Myocyte (in vitro differentiated cells): ENCODE results near the gene STARD13. TPM values are rescaled to one million over a fixed set of nuclear protein-coding genes. Genes with fewer than 3 reads are reported as not detected.

Source experiments
- DNase-seq: peaks from one replicate; pipeline ENCODE4 v3.0.0-alpha.2; 2012; ENCODE audit warnings: low read depth
- total RNA-seq: library from RNA; depleted of rRNA; stranded (reverse); fragments of >200 nt; gene quantifications from 2 replicates; pipeline ENCODE4 v1.2.3, GENCODE V29; 2014

Gene STARD13
- total RNA-seq, 1 donor from 2014 or later: 28.6 TPM

DNA sequence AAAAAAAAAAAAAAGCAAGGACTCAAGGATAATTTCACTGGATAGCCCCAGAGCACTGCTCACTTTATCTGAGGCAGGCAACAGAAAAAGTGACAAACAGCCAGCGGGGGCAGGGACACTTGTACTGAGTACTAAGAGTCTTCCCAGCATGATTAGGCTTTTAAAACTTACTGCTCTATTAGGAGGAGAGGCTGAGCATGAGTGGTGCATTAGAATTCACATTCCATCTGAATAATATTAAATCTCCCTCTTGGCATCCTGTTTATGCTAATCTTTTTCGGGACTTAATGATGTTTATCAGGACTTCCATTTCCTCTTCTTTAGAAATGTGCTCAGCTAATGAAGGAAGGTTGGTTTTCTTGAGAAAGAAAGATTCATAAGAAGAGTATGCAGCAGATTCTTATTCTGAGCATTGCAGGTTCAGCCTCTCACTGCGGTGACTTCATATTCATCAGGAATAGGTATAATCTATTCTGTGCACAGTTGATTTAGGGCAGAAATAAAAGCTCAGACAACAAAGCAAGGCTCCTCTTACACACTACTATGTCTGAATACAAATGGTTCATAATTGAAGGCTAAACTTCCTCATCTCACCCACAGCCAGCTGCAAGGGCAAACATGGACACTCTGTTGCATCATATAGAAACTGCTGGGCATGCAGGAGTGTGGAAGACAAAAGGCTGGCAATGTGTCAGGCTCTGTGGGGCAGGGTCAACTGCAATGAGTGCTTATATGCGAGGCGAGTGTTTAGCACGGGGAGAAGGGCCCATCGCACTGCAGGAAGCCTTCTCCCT lies 162.3 kb downstream of the STARD13 start:
- no peak for DNase-seq

DNA sequence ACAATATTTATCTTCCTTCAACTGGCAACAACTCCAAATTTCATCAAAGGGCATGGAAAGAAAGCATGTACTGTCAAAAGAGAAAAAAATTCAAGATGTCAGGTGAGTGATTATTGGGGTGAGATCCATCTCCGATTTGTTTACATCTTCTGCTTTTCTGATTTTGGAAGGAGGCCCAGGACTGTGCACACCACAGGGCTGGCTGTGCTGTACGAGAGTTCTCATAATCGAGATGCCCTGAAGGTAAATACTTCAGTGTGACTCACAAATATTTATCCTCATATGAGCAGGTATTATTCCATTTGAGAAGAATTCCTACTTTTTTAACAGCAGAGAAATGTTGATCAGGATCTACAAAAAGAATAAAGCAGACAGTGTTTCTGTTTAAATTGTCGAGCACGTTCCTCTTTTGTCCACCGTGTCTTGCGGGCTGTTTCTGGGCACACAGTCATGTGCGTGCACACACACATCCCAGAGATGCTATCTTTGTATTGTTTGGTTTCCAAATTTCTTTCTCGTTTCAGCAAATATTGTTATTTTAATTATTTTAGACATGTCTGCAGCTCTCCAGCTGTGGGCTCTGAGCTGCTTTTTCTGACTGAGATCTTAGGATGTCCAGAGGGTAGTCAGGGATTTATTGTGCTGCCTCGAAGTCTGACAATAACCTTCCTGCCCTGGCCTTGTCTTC lies 165.6 kb downstream of the STARD13 start:
- no peak for DNase-seq

DNA sequence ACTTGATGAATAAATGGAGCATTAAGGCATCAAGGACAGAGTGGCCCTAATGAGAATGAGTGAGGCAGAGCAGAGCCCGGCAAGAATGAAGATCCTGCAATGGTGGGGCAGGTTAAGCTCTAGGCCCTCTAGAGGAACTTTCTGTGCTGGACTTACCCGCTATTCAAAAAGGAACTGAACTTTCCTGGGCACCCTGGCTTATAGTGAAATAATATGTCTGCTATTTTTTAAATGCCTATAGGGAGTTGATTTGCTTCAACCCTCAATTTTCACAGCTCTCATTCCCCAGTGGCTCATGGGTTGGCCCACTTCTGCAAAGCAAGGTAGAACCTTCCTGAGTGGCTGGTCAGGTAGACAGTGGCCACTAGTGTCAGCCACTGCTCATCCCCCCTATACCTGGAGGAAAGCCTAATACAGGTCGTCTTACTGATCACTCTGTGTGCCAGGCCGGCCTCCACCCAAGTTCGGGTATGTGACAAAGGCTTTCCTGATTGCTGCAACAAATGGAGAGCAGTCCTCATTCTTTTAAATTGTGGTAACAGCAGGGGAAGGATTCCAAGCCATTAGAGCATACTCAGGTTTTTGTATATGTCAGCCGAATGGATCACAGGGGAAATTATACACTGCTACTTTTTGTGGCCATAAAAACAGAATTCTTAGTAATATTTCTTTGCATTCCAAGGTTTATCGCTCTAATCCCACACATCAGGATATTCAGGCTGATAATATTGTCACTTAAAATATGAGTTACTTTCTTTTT lies 166.4 kb downstream of the STARD13 start:
- DNase-seq: no peak

DNA sequence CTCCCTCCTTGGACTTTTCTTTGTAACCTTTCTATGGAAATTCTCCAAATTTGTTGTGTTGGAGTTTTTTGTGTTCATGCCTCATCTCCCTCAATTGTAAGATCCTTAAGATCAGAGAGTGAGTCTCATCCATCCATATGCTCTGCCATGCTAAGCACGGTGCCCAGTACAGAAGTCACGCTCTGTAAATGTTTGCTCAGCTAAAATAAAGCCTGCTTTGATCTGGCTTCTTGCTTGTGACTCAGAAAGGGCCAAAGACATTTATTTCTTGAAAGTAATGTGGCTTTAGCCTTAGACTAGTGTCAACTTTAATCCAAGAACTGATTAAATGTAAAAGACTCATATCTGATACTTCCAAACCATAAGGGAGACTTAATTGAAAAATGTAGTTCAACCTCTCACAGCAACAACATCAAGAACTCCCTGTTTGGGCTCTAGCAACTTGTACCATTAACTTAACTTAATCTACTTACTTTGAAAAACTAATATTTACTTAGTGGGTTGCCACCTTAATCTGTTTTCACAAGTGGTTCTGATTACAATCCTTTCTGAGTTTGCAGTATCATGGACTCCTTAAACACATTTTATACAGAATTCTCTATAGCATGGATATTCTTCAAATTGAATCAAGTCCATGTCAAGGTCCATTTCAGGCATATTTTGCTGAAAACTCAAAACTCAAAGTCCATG lies 169.1 kb downstream of the STARD13 start:
- DNase-seq: no peak

DNA sequence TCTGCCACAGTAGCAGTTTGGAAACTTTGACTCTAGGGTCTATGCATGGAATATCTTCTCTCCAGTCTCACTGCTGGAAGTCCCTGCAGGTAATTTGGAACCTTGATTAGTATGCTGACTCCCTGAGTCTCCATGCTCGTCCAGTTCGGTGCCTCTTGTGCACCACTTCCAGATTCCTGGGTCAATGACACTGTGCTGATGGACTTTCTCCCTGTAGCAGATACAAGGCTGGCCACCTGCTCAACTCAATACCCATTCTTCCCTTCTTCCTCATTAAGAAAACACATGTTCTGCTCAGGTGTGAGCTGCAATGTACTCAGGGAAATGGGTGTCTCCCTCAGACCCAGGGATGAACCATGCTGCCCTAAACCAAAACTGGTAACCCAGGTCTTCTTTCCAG lies 170.3 kb downstream of the STARD13 start:
- no peak for DNase-seq

GRCh38 chr13:33114146-33114545 lies 171.4 kb downstream of the STARD13 start:
- DNase-seq: no peak

GRCh38 chr13:33112766-33113165 lies 172.8 kb downstream of the STARD13 start:
- DNase-seq: no peak

GRCh38 chr13:33111414-33112110 lies 174.0 kb downstream of the STARD13 start:
- DNase-seq: peak; percentile 35

- DNase-seq: peak; percentile 39
These were observed 174.7 kb downstream of the STARD13 start for GRCh38 chr13:33110713-33111413.

- peak; percentile 59 for DNase-seq
These were observed 175.2 kb downstream of the STARD13 start for GRCh38 chr13:33110386-33110712.

DNA sequence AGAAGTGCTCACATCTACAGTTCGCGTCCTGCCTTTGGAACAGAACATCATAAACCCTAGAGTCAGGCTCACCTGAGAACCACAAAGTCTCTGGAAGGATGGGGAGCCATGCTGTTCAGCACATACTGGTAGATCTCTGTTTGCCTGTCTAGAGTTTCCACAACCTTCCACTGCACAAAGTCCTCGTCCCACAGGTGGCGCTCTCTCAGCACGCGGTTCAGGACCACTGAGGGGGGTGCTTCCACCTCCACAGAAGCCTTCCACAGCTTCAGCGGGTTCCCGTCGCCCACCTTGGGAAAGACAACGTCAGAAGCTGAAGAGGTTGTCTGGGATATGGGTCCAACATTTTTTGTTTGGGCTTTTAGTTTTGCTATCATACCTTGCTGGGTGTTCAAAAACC lies 175.8 kb downstream of the STARD13 start:
- no peak for DNase-seq

DNA sequence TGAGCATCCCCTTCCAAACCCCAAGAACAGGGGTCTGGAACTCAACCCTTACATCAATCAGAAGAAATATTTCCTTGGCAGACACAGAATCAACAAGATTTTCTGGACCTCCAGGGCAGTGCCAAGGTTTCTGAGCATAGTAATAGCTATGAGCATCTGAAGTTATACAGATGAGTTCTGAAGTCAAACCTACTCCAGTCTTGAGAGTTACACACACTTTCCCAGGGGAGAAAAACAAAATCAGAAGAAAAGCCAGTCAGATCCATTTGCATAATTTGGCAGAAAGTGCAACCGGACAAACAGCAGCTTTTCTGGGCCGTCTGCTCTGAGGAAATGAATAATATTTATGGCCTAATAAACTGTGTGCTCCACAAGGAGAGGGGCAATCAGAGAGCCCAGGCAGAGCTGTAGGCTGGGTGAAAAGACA lies 176.3 kb downstream of the STARD13 start:
- DNase-seq: no peak

GRCh38 chr13:33108620-33109019 lies 176.9 kb downstream of the STARD13 start:
- DNase-seq: peak; percentile 53

GRCh38 chr13:33107361-33107760 lies 178.2 kb downstream of the STARD13 start:
- no peak for DNase-seq

GRCh38 chr13:33106656-33107360 lies 178.7 kb downstream of the STARD13 start:
- DNase-seq: peak; percentile 42

DNA sequence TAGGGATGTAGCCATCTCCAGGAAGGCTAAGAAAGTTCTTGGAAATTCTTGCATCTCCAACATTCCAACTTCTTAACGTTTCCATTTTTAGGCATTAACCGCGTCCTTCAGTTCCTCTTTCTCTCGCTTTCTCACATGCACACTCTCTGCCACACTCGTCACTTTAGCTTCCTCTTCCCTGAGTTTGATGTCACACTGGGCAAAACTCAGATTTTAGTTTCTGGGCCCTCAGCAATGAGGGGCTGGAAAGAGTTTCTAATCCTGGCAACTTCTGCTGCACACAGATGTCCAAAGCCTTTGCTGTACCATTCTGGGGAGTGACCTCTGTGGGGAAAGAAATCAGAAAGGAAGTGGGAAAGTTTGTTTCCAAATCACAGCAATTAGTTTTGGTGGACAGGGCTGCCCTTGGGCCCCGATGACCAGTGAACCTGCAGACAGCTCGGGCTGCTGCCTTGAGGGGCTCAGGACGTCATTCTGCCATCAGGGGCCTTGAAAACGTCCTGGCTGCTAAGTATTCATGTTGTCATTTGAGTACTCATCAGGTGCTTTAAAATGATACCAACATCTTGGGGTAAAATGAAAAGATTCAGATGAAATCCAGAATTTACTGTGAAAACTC lies 180.1 kb downstream of the STARD13 start:
- no peak for DNase-seq

DNA sequence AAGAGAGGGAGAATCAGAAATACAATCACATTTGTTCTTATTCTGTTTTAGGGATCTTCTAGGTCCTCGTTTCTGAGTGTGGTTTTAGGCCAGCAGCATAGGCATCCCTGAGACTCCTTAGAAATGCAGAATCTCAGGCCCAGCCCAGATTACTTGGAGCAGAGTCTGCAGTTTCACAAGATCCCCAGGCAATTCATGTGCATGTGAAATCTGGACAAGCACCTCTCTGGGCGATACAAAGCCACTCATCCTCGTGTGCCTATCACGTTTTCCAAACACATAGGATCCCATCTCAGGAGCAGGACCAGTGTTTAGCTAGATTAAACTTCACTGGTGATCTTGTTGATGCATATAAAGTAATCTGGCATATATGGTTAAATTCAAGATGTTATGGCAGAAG lies 182.1 kb downstream of the STARD13 start:
- no peak for DNase-seq

DNA sequence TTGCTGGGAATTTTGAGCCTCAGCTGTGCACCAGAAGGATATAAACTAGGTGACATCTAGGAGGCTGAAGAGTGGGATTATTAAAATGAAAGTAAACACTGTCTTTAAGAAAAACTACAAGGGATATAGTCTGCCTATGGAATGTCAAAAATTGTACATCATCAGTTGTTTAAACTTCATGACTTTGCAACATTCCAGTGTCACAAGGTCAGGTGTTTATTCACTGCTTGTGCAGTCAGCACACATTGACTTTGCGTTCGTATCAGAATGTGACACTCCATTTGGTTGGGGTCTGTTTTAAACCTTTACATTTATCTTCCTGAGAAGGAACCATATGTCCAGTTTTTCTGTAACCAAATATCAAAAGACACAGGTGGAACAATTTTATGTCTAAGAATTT lies 183.7 kb downstream of the STARD13 start:
- DNase-seq: no peak

DNA sequence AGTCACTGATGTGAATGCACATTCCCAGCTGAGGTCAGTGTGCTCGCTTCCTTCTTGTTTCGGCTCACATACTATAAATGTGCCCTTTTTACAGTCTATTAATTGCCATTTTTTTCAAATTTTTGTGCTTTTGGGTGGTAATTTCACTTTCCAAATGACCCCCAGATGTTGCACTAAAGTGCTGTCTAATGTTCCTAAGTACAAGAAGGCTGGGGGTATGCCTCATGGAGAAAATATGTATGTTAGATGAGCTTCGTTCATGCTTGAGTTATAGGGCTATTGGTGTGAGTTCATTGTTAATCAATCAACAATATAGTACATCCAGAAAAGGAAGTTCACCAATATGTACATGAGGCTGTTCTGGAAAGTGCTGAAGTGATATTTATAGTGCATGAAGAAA lies 184.7 kb downstream of the STARD13 start:
- no peak for DNase-seq
